NK-92 (cell line): ENCODE data around the gene LSM14A.
"Not testable (repeated sequence)": the region's sequence is repeated elsewhere in the genome, so short reads cannot be mapped to it uniquely, and the experiment has no call there.

Experiments used
- DNase-seq: peaks from one replicate; lab custom pipeline; 2025; ENCODE audit not compliant: unreplicated experiment; lab: John Stamatoyannopoulos, UW

LSM14A gene

DNA sequence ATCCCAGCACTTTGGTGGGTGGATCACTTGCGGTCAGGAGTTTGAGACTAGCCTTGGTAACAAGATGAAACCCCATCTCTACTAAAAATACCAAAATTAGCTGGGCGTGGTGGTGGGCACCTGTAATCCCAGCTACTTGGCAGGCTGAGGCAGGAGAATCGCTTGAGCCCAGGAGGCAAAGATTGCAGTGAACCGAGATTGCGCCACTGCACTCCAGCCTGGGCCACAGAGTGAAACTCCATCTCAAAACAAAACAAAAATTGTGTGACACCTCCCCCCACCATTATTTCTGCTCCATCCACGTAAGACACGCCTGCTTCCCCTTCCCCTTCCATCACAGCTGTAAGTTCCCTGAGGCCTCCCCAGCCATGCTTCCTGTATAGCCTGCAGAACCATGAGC, 13.3 kb upstream of the LSM14A start:
- DNase-seq, result not testable (repeated sequence)

DNA sequence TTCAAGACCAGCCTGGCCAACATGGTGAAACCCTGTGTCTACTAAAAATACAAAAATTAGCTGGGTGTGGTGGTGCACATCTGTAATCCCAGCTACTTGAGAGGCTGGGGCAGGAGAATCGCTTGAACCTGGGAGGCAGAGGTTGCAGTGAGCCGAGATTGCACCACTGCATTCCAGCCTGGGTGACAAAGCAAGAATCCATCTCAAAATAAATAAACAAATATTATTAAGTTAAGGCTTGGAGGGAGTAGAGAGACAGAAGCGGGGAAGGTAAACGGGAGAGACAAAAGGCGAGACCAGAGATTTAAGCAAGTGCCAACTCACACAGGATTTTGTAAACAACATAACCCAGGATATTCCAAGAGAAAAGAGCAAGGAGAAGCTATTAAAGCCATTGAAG, 12.8 kb upstream of the LSM14A start:
- not testable (repeated sequence) for DNase-seq

DNA sequence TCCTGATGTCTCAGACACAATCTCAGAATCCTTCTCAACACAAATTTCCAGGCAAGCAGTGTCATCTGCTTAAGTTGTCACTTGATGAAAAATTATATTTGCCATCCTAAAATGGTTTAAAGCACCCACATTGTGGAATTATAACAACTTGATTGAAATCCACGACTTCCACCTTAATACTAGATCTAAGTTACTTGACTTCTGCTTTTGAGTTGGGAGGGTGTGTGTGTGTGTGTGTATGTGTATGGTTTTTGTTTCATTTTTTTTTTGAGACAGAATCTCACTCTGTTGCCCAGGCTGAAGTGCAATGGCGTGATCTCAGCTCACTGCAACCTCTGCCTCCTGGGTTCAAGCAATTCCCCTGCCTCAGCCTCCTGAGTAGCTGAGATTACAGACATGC, 10.4 kb upstream of the LSM14A start:
- not testable (repeated sequence) for DNase-seq

DNA sequence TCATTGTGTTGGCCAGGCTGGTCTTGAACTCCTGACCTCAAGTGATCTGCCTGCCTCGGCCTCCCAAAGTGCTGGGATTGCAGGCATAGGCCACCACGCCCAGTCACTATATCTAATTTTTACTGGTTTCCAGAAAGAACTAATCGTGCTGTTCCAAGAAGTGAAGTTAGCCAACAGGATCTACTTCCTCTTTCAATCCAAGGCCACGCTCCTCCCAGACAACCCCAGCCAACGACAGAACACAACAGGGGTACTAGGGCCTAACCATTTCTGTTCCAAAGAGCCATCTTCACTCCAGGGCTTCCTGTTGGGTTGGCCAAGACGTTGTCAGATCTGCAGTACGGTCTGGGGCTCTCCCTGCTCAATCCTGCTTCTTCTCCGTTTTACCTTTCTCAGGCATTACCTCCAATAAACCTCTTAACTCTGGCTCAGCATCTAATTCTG, 7.0 kb upstream of the LSM14A start:
- DNase-seq, result no peak

DNA sequence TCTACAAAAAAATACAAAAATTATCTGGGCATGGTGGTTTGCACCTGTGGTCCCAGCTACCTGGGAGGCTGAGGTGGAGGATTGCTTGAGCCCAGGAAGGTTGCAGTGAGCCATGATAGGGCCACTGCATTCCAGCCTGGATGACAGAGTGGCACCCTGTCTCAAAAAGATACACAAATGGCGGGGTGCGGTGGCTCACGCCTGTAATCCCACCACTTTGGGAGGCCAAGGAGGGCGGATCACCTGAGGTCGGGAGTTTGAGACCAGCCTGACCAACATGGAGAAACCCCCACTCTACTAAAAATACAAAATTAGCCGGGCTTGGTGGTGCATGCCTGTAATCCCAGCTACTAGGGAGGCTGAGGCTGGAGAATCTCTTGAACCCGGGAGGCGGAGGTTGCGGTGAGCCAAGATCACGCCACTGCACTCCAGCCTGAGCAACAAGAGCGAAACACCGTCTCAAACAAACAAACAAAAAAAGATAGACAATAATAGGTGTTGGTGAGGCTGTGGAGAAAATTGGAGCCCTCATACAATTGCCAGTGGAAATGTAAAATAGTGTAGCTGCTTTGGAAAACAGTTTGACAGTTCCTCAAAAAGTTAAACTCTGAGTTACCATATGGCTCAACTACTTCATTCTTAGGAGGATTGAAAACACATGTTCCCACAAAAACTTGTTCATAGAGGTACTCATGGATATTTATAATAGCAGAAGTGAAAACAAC, 2.7 kb upstream of the LSM14A start:
- not testable (repeated sequence) for DNase-seq

DNA sequence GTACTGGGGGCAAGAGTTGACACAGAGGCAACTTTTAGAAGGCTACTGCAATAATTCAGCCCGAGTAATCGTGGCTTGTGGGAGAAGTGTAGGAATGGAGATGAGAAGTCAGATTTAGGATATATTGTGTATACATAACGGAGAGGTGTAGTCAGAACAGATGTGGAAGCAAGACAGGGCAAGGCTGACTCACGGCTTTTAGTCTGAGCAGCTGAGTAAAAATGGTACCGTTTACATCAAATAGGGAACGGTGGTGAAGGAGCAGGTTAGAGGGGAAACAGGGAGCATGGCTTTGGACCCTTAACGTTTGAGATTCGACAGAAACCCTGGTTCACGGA, 796 bp upstream of the LSM14A start:
- DNase-seq, result no peak

DNA sequence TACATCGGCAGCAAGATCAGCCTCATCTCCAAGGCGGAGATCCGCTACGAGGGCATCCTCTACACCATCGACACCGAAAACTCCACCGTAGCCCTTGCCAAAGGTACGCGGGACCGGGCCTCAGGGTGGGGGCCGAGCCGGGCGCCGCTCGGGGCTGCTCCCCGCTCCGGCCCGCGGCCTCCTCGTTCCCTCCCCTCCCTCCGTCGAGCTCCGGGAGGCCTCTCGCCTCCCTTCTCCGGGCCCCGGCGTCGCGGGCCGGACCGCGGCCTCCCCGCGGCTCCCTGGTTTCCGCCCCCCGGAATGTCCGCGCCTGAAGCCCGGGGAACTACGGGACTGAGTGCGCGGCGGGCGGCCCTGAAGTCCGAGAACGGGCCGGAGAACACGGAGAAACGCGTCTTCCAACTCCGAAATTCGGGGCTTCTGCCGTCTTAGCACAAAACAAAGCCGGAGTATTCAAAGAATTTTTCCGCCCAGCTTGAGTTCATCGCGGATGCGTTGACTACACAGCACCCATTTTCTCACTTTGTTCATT, 423 bp downstream of the LSM14A start:
- no peak for DNase-seq

DNA sequence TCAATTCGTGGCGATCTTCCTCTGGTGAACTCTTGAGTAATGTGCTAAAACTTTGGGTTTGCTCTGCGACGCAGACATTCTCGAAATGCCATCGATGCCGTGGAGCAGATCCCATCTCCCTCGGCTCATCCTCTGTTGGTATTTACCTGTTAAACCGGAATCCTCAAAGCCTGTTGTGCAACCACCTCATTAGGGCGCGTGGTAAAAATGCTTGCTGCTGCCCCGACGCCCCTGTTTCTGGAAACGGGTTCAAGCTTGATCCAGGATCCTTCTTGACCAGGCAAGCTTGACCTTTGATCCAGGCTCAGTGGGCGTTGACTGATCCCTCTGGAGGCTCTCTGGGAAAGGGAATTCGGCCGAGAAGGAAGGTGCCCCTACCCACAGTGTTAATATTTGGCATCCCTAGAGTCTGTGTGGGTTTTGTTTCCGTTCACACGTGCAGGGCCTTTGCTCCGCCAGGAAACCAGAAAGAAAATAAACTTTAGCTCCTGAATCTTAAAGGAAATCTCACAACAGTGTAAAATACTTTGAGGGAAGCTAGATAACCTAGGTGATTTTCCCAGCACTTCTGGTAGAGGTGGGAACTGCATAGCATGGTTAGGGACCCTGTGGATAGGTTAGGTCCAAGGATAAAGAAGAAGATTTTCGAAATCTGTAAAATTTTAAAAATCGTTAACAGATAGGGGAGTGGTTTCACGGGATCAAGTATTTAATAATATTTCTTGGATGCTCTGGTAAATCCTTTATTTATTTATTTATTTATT, 1.1 kb downstream of the LSM14A start:
- DNase-seq, result no peak

DNA sequence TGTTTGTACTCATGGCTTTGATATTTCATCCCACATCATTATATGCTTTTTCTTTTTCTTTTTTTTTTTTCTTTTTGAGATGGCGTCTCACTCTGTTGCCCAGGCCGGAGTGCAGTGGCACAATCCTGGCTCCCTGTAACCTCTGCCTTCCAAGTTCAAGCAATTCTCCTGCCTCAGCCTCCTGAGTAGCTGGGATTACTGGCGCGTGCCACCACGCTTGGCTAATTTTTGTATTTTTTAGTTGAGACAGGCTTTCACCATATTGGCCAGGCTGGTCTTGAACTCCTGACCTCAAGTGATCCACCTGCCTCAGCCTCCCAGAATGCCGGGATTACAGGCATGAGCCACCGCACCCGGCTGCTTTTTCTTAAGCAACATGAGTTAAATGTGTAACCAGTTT, 2.9 kb downstream of the LSM14A start:
- not testable (repeated sequence) for DNase-seq

DNA sequence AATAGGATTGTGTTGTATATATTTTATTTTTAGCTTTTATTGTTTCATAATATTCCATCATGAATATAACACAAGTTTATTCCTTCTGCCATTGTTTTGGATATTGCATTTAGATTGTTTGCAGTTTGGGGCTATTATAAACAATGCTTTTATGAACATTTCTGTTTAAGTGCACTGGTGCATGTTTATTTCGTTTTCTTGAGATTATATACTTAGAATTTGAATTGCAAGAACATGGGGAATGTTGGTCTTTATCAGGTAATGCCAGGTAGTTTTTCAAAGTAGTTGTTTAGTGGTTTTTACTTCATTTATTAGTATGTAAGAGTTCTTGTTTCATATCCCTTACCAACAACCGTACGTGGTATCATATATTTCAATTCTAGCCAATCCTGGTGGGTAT, 4.3 kb downstream of the LSM14A start:
- DNase-seq, result no peak

DNA sequence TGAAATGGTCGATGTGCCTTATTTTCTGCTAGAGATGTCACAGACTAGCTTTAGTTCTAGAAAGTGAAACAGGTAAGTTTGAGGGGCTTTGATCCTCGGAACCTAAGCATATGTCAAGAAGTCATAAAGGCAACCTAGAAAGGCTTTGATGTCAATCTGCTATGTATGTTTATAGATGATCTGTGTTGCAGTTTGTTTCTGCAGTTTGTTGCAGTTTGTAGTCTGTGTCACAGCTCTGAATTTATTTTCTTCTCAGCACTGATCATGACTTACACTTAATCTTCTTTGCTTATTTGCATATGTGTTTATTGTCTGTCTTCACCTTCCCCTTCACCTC, 5.9 kb downstream of the LSM14A start:
- DNase-seq, result no peak

DNA sequence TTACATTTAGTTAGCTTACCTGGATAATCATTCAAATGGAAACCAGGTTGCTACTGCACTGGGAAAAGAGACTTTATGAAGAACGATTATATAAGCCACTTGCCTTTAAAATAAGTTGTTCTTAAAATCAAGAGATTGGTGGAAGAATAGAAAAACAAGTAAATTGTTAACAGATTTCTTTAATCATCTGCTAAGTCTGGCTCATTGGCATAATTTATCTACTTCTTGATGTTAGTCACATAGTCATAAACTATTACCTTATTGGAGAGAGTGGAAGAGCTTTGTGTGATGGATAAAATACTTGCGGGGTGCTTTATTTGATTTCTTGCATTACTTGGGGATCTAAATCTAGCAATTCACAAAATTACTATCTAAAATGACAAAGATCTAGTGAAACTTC, 6.8 kb downstream of the LSM14A start:
- no peak for DNase-seq

DNA sequence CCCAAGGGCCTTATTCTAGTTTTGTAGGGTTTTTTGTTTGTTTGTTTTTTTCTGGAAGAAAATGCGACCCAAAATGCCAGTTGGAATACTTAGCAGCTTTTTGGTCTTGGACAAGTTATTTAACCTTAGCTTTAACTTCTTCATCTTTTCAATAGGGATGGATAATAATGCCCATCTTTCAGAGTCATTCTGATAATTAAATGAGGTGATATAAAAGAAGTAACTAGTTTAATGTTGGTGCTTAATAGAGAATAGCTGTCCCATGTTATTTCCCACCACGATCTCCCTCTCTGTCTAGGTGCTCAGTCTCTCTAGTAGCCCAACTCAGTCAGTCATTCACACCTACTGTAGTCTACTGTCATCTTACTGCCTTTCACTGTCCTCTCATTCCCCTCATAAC, 8.0 kb downstream of the LSM14A start:
- DNase-seq, result no peak

DNA sequence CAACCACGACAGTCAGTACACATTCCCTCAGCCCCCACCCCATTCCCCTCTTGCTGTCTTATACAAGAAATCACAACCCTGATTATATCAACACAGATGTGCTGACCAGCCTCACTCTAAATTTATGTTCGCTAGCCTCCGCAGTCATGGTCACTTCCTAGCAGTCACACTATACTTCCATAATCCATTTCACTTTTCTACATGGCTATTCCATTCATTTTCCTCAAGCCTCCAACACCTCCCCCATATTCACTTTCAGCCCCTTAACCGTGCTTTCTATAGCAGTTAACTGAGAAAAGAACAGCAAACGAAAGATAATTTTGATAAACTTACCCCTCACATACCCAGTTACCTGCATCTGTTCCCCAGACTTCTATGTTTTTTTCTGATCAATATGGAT, 8.4 kb downstream of the LSM14A start:
- DNase-seq, result no peak

DNA sequence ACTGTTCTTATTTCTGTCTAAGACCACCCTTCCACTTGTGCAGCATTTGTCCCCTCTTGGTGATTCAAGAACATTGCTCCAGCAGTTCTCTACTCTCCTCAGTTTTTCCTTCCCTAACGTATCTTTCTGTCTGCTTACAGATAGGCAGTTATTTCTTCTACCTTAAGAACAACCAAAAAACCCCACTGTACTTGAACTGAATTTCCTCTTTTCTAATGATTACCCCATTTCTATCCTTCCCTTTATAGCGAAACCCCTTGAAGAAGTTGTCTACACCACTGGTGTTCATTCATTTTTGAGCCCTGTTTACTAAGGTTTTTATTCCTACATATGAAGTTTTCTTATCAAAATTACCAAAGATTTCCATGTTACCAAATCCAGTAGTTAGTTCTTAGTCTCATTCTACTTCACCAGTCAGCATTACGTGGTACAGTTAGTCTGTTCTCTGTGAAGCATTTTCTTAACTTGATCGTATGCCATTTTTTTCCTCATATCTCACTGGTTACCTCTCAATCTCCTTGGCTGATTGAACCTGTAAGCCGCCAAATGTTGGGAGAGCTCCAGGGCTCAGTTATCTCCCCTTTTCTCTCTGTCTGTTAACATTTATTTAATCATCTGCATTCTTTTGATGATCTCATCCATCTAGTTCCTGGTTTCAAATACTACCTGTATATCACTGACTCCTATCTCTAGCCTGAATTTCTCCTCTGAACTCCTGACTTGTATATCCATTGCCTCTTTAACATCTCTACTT, 9.0 kb downstream of the LSM14A start:
- no peak for DNase-seq

DNA sequence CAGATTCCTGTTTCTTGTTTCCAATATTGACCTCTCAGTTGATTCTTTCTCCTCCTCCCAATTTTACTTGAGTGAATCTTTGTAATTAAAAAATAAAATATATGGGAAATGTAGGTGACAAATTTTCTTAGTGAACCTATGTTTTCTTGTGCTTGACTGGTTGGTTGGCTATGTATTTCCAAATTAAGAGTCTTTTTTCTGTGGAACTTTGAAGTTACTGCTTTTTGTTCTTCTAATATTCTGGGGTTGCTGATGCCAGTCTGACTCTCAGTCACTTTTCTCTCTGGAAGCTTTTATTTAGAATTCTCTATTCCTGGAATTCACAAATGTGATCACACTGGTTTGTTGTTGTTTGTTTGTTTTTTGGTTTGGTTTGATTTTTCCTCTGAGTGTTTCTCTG, 9.8 kb downstream of the LSM14A start:
- DNase-seq, result no peak

DNA sequence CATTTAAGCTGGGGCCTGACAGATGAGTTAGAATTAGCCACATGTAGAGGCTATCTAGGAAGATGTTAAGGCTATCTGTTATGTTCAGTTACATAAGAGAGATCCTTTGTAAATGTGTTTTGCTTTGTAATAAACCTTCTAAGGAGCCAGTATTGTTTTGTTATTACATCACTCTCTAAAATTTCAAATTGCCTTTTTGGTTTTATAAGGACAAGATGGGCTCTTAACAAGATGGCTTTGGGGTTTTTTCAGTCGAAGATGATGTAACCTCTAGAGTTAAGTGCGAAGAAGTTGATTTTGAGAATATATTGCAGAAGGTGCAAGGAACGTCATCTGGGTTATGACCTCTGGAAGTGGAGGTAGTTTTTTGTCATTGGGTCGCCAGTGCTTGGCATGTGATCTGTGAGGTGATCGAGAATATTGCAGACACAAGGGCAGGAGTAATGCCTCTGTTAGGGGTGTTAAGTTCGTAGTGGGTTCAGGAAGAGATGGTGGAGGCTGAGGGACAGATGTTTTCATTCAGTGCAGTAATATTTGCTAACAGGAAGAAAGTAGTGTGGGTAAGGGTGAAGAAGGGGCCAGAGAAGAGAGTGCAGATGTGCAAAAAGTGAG, 12.7 kb downstream of the LSM14A start:
- no peak for DNase-seq

DNA sequence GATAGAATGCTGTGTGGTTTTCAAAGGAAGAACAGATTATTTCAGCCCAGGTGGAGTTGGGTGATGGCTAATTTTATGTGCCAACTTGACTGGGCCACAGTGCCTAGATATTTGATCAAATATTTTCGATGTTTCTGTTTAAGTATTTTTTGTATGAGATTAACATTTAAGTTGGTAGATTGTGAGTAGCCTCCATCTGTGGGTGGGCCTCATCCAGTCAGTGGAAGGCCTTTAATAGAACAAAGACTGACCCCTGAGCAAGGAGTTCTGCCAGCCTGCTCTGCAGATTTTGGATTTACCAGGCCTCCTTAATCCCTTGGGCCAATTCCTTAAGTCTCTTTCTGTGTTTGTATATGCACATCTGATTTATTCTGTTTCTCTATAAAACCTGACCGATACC, 13.9 kb downstream of the LSM14A start:
- no peak for DNase-seq

DNA sequence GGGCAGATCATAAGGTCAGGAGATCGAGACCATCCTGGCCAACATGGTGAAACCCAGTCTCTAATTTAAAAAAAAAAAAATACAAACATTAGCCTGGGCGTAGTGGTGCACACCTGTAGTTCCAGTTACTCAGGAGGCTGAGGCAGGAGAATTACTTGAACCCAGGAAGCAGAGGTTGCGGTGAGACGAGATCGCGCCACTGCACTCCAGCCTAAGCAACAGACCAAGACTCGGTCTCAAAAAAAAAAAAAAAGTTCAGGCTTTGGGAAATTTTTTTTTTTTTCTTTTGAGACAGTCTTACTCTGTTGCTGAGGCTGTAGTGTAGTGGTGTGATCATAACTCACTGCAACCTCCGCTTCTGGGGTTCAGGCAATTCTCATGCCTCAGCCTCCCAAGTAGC, 14.7 kb downstream of the LSM14A start:
- DNase-seq, result no peak

DNA sequence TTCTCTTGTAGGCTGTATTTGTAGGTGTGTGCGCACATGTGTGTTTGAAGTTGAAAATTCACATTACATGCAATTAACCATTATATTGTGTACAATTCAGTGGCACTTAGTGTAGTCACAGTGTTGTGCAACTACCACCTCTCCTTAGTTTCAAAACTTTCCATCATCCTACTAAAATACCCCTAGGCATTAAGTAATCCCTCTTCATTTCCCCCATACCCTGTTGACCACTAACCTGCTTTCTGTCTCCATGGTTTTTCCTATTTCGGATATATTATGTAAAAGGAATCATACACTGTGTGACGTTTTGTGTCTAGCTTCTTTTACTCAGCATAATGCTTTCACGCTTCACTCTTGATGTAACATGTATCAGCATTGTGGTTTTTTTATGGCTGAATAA, 16.1 kb downstream of the LSM14A start:
- no peak for DNase-seq

DNA sequence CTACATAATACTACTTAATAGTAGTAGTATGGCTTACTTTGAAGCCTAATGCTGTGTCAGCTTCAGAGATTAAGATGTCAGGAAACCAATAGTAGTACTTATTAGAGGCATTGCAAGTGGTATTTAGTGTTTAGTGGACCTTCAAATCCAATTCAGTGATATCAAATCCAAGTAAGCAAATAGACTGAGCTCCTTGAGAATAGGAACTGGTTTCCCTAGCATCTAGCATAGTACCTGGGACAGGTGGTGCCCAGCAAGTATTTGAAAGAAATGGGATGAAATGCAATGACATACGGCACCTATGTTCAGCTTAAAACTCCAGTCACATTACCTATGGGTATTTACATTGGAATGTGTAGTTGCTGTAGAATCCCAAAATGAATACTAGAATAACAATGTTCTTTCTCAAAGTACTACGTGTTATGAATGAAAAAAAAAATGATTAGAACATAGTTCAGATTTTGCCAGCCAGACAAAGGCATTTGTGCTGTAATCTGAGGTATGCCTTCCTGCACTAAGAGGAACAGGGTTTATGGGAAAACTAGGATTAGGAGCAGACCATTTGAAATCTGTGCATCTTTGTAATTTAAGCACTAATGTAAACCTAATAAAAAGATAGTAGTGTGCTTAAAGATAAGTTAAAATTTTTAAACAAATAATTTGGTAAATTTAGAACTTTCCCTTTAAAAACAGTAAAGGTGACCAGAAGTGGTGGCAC, 17.1 kb downstream of the LSM14A start:
- DNase-seq, result no peak
